Measurements from ENCODE around the gene KCNIP4.

DNA sequence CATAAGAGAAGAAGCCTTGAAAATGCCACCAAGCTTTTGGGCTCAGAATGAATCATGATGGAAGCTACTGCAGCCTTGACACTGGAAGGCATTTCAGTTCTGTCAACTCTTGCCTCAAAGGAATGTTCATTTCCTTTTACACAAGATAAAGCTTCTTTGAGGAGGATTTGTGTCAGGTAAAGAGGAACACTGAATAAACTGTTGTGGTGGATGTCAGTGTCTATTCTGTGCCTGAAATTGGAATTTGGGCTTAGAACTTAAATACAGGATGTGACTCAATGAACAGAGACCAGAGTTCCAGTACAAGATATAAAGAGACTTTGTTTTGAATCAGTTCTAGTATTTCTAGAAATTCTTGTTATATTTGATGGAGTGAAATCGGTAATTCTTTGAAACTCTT is 935.1 kb downstream of the KCNIP4 start:
- TF ChIP-seq, protein P1, sequence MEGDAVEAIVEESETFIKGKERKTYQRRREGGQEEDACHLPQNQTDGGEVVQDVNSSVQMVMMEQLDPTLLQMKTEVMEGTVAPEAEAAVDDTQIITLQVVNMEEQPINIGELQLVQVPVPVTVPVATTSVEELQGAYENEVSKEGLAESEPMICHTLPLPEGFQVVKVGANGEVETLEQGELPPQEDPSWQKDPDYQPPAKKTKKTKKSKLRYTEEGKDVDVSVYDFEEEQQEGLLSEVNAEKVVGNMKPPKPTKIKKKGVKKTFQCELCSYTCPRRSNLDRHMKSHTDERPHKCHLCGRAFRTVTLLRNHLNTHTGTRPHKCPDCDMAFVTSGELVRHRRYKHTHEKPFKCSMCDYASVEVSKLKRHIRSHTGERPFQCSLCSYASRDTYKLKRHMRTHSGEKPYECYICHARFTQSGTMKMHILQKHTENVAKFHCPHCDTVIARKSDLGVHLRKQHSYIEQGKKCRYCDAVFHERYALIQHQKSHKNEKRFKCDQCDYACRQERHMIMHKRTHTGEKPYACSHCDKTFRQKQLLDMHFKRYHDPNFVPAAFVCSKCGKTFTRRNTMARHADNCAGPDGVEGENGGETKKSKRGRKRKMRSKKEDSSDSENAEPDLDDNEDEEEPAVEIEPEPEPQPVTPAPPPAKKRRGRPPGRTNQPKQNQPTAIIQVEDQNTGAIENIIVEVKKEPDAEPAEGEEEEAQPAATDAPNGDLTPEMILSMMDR (IDR thresholded peaks at IDR 0.05) = no peak
- no peak for TF ChIP-seq POLR2A (IDR thresholded peaks at IDR 0.05)
